ENCODE results near the gene SMS. TPM values are rescaled to one million over a fixed set of nuclear protein-coding genes. Genes with fewer than 3 reads are reported as not detected.

The SMS gene
- total RNA-seq, 1 experiment from 2014 or later = 172 TPM

- ATAC-seq = no peak
- TF ChIP-seq SIN3A (IDR thresholded peaks at IDR 0.05; ENCODE audit: borderline replicate concordance, insufficient read depth, low read depth, low read length) (no peak), REST (IDR thresholded peaks at IDR 0.05; ENCODE audit: insufficient read depth in 1 of 2, low read depth in 2 of 2, low read length in 1 of 2) (no peak)
- no peak for DNase-seq (ENCODE audit: low read depth, low spot score)
Observed at GRCh38 chrX:21944136-21944615, 3.7 kb downstream of the SMS start.

GRCh38 chrX:21946925-21947641, 6.6 kb downstream of the SMS start:
- POLR2A ChIA-PET = no interaction called here
- TF ChIP-seq TCF7L2 (IDR thresholded peaks at IDR 0.05; ENCODE audit: low read depth, low read length) (no peak), SIN3A (IDR thresholded peaks at IDR 0.05; ENCODE audit: borderline replicate concordance, insufficient read depth, low read depth, low read length) (no peak), CTCF (IDR thresholded peaks at IDR 0.05) (no peak), REST (IDR thresholded peaks at IDR 0.05; ENCODE audit: insufficient read depth in 1 of 2, low read depth in 2 of 2, low read length in 1 of 2) (no peak), POLR2AphosphoS5 (IDR thresholded peaks at IDR 0.05; ENCODE audit: low read depth, low read length) (no peak)
- no peaks in the 10 kb centered on the region for H3K9me3 ChIP-seq (ENCODE audit: control insufficient read depth, insufficient read depth, low read depth, low read length)
- H3K4me3 ChIP-seq (ENCODE audit: low read depth in 2 of 2, low read length in 2 of 2) = peak overlapping the region in 1 of 2 experiments; percentile 18; a peak in 2 of 4 replicates
- H3K27ac ChIP-seq (ENCODE audit: low read length) = peak overlapping the region; percentile 72
- peaks cover 21% of the 10 kb centered on the region for H3K4me1 ChIP-seq (ENCODE audit: control insufficient read depth, insufficient read depth, low read length)
- CTCF ChIA-PET = no interaction called here
- ATAC-seq (peak; percentile 73), DNase-seq (ENCODE audit: low read depth, low spot score) (no peak)
- no peaks in the 10 kb centered on the region for H3K27me3 ChIP-seq (ENCODE audit: control insufficient read depth, insufficient read depth, low read length)
- intact Hi-C loops (cut with micrococcal nuclease; ENCODE audit: unreplicated experiment) = no loop called here
- in situ Hi-C loops (cut with HindIII; ENCODE audit: low pct_unique_long_range_greater_than_20kb, low sequenced_read_pairs) = no loop called here
- BruUV-seq (replicated peaks) = no TSS peak
- H3K36me3 ChIP-seq (ENCODE audit: control insufficient read depth, insufficient read depth, low read length) = no peaks in the 10 kb centered on the region

More at GRCh38 chrX:21944136-21944615, 3.7 kb downstream of the SMS start:
- peak overlapping the region; percentile 77 for H3K27ac ChIP-seq (ENCODE audit: low read length)
- intact Hi-C loops (cut with micrococcal nuclease; ENCODE audit: unreplicated experiment) (loop anchor here (2.0 kb wide), 1 partner anchor 105 kb away; the partner anchor contains the start of gene MBTPS2), in situ Hi-C loops (cut with HindIII; ENCODE audit: low pct_unique_long_range_greater_than_20kb, low sequenced_read_pairs) (no loop called here)
- H3K36me3 ChIP-seq (ENCODE audit: control insufficient read depth, insufficient read depth, low read length) = no peaks in the 10 kb centered on the region
- H3K9me3 ChIP-seq (ENCODE audit: control insufficient read depth, insufficient read depth, low read depth, low read length) = no peaks in the 10 kb centered on the region
- H3K27me3 ChIP-seq (ENCODE audit: control insufficient read depth, insufficient read depth, low read length) = no peaks in the 10 kb centered on the region
- ChIA-PET CTCF (no interaction called here), POLR2A (no interaction called here)
- peak overlapping the region; percentile 54 to 66 for H3K4me3 ChIP-seq (ENCODE audit: low read depth in 2 of 2, low read length in 2 of 2)
- peaks cover 19% of the 10 kb centered on the region for H3K4me1 ChIP-seq (ENCODE audit: control insufficient read depth, insufficient read depth, low read length)
- BruUV-seq (replicated peaks) = no TSS peak
